Measurements from ENCODE around the gene PERP.

DNA sequence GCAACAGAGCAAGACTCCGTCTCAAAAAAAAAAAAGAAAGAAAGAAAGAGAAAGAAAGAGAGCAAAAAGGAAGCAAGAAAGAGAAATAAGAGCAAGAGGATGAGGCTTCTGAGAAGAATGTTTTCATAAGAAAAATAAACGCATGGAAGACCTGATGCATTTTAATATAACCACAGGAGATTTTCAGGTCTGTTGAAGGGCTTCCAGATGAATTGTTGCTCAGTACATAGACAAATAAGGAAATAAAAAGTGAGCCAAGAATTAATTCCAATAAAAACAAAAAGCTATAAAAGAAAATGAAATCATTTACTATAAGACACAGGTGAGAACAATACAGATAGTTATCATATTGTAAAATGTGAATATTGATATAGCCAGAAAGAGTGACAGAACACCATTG lies 43.5 kb downstream of the PERP start:
- TF ChIP-seq, protein P1, sequence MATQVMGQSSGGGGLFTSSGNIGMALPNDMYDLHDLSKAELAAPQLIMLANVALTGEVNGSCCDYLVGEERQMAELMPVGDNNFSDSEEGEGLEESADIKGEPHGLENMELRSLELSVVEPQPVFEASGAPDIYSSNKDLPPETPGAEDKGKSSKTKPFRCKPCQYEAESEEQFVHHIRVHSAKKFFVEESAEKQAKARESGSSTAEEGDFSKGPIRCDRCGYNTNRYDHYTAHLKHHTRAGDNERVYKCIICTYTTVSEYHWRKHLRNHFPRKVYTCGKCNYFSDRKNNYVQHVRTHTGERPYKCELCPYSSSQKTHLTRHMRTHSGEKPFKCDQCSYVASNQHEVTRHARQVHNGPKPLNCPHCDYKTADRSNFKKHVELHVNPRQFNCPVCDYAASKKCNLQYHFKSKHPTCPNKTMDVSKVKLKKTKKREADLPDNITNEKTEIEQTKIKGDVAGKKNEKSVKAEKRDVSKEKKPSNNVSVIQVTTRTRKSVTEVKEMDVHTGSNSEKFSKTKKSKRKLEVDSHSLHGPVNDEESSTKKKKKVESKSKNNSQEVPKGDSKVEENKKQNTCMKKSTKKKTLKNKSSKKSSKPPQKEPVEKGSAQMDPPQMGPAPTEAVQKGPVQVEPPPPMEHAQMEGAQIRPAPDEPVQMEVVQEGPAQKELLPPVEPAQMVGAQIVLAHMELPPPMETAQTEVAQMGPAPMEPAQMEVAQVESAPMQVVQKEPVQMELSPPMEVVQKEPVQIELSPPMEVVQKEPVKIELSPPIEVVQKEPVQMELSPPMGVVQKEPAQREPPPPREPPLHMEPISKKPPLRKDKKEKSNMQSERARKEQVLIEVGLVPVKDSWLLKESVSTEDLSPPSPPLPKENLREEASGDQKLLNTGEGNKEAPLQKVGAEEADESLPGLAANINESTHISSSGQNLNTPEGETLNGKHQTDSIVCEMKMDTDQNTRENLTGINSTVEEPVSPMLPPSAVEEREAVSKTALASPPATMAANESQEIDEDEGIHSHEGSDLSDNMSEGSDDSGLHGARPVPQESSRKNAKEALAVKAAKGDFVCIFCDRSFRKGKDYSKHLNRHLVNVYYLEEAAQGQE (IDR thresholded peaks at IDR 0.05; ENCODE audit: insufficient read depth in 1 of 2, low read depth in 2 of 2, low read length in 1 of 2) = no peak
- TF ChIP-seq, protein P2, sequence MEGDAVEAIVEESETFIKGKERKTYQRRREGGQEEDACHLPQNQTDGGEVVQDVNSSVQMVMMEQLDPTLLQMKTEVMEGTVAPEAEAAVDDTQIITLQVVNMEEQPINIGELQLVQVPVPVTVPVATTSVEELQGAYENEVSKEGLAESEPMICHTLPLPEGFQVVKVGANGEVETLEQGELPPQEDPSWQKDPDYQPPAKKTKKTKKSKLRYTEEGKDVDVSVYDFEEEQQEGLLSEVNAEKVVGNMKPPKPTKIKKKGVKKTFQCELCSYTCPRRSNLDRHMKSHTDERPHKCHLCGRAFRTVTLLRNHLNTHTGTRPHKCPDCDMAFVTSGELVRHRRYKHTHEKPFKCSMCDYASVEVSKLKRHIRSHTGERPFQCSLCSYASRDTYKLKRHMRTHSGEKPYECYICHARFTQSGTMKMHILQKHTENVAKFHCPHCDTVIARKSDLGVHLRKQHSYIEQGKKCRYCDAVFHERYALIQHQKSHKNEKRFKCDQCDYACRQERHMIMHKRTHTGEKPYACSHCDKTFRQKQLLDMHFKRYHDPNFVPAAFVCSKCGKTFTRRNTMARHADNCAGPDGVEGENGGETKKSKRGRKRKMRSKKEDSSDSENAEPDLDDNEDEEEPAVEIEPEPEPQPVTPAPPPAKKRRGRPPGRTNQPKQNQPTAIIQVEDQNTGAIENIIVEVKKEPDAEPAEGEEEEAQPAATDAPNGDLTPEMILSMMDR (IDR thresholded peaks at IDR 0.05) = no peak
- TF ChIP-seq TCF7L2 (IDR thresholded peaks at IDR 0.05; ENCODE audit: low read depth, low read length) (no peak), POLR2AphosphoS5 (IDR thresholded peaks at IDR 0.05; ENCODE audit: low read depth, low read length) (no peak)
